Lung (tissue), 12 donors: ENCODE results near the gene MCTP1. TPM values are rescaled to one million over a fixed set of nuclear protein-coding genes. Genes with fewer than 3 reads are reported as not detected.

Experiments used
- ATAC-seq: fragments of 200-7000 bp; cut with Tn5 transposase; one replicate; pipeline ENCODE4 v1.9.1; 2020; ENCODE audit warnings: moderate number of reproducible peaks; ENCODE audit not compliant: insufficient read depth, low FRiP score
- DNase-seq, 3 donors: peaks; one replicate each; pipeline ENCODE4 v3.0.0-alpha.2; 2013 to 2017
- H3K27ac ChIP-seq, 2 donors: one replicate each; pipeline ENCODE4 v1.5.1; 2013; ENCODE audit warnings: mild to moderate bottlenecking in 2 of 2, moderate library complexity in 2 of 2, control low read depth in 1 of 2, inconsistent platforms in 1 of 2, low read depth in 1 of 2, low read length in 1 of 2
- H3K27me3 ChIP-seq, 3 donors: one replicate each; pipeline ENCODE4 v1.5.1; 2013; ENCODE audit warnings: low read length in 2 of 3; ENCODE audit not compliant: control insufficient read depth in 3 of 3, insufficient read depth in 3 of 3
- H3K36me3 ChIP-seq, 4 donors: one replicate each; pipeline ENCODE4 v1.5.1; 2013; ENCODE audit warnings: low read length in 4 of 4, mild to moderate bottlenecking in 1 of 4, moderate library complexity in 1 of 4; ENCODE audit not compliant: control insufficient read depth in 4 of 4, insufficient read depth in 4 of 4
- H3K4me1 ChIP-seq, 5 donors: one replicate each; pipeline ENCODE4 v1.5.1; 2013; ENCODE audit warnings: low read length in 5 of 5, mild to moderate bottlenecking in 2 of 5, moderate library complexity in 1 of 5; ENCODE audit not compliant: control insufficient read depth in 5 of 5, insufficient read depth in 5 of 5
- H3K4me3 ChIP-seq: one replicate; pipeline ENCODE4 v1.5.1; 2013; ENCODE audit warnings: mild to moderate bottlenecking, control low read depth, moderate library complexity
- H3K9ac ChIP-seq, 2 donors: one replicate each; pipeline ENCODE4 v1.5.1; 2013; ENCODE audit warnings: low read length in 2 of 2, control low read depth in 1 of 2; ENCODE audit not compliant: insufficient read depth in 1 of 2
- H3K9me3 ChIP-seq, 4 donors: one replicate each; pipeline ENCODE4 v1.5.1; 2013; ENCODE audit warnings: low read length in 3 of 4, mild to moderate bottlenecking in 1 of 4, moderate library complexity in 1 of 4; ENCODE audit not compliant: control insufficient read depth in 4 of 4, insufficient read depth in 3 of 4
- CTCF ChIP-seq: IDR thresholded peaks from 2 replicates; pipeline ENCODE4 v1.5.1; 2012; ENCODE audit warnings: mild to moderate bottlenecking; ENCODE audit errors: control extremely low read depth, extremely low read depth
- WGBS, 2 donors: extraction: QIAGEN DNeasy Blood & Tissue Kit; methylation state at CpG; one replicate each; pipeline ENCODE4 v1.1.7; 2013; 5-methylcytosine and 5-hydroxymethylcytosine counted together
- polyA plus RNA-seq, 2 donors: library from polyadenylated mRNA; stranded (reverse); fragments of 200-250 nt; gene quantifications; one replicate each; pipeline ENCODE4 v1.2.1, GENCODE V29; 2013
- total RNA-seq, 2 donors: library from RNA; depleted of rRNA in 1 of 2; stranded (reverse); fragments of >200 nt in 1 of 2; gene quantifications; one replicate each; pipeline ENCODE4 v1.2.1, GENCODE V29; 2014 to 2021
- donor health status: control.
- donor health status: control.
- donor health status: Bipolar disorder and iron deficiency.
- donor health status: healthy.
- donor health status: DM: yes; HTN: yes; CAD: no.

The MCTP1 gene
- total and polyA plus RNA-seq, 4 donors = 5.8 to 34.8 (median 27.4) TPM

- peaks cover 0 to 12% (median 0%) of the 10 kb centered on the region in 5 donors for H3K4me1 ChIP-seq
- DNase-seq = no peak
- no peaks in the 10 kb centered on the region for H3K36me3 ChIP-seq
- no peak overlapping the region for H3K27ac ChIP-seq
- H3K9me3 ChIP-seq = no peaks in the 10 kb centered on the region
- H3K27me3 ChIP-seq = peaks cover 0 to 2% (median 0%) of the 10 kb centered on the region in 3 donors
- no peak overlapping the region for H3K9ac ChIP-seq
- ATAC-seq = no peak
- TF ChIP-seq CTCF = no peak
- no peak overlapping the region for H3K4me3 ChIP-seq
Measured at GRCh38 chr5:94906750-94907149, 378.1 kb downstream of the MCTP1 start.

GRCh38 chr5:94903726-94904125 is 381.2 kb downstream of the MCTP1 start:
- Histone ChIP-seq H3K4me3 (no peak overlapping the region), H3K27ac (no peak overlapping the region), H3K4me1 (peaks cover 0 to 12% (median 0%) of the 10 kb centered on the region in 5 donors), H3K9ac (no peak overlapping the region), H3K9me3 (no peaks in the 10 kb centered on the region), H3K27me3 (peaks cover 0 to 2% (median 0%) of the 10 kb centered on the region in 3 donors), H3K36me3 (no peaks in the 10 kb centered on the region)
- ATAC-seq = no peak
- no peak for TF ChIP-seq CTCF
- 77 to 92% methylated on average over 3 of the region's 3 CpGs for WGBS, 2 donors
- peak in 1 of 3 donors; percentile 35 for DNase-seq

DNA sequence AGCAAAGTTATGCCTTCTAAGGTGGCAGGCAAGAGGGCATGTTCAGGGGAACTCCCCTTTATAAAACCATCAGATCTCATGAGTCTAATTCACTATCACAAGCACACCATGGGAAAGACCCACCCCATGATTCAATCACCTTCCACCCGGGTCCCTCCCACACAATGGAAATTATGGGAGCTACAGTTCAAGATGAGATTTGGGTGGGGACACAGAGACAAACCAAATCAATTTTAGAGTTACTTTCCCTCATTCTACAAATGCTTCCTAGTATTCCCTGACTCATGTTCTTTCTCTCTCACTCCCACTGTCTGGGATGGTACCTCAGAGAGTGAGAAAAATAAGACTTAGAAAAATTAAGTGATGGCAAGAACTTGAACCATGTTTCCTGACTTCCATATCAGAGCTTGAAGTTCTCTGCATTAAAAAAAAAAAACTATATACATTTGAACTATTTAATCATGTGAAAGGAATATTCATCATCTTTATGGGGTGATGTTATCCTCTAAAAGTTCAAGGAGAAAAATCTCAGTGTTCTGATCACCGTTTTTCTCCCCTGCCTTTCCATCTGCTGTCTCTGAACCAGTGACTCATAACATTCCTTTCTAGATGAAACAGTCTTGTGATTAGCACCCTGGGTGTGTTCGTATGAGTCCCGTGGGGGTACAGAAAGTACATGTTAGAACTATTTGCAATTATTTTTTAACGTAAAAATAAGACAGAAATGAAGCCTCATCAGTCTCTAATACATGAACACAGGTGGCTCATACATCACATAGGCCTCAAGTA is 383.5 kb downstream of the MCTP1 start:
- ATAC-seq = no peak
- no peak overlapping the region for H3K27ac ChIP-seq
- peaks cover 0 to 1% (median 0%) of the 10 kb centered on the region in 4 donors for H3K36me3 ChIP-seq
- no peak overlapping the region for H3K9ac ChIP-seq
- H3K4me3 ChIP-seq = no peak overlapping the region
- DNase-seq = no peak
- H3K27me3 ChIP-seq = no peaks in the 10 kb centered on the region
- no peak for TF ChIP-seq CTCF
- 82 to 92% methylated on average over 5 of the region's 5 CpGs for WGBS, 2 donors
- peaks cover 0 to 12% (median 0%) of the 10 kb centered on the region in 5 donors for H3K4me1 ChIP-seq
- no peaks in the 10 kb centered on the region for H3K9me3 ChIP-seq
